ENCODE data around the gene LRCOL1. TPM values are rescaled to one million over a fixed set of nuclear protein-coding genes. Genes with fewer than 3 reads are reported as not detected.

The LRCOL1 gene
- total and polyA plus RNA-seq, 3 experiments from 2014 or later: not detected

GRCh38 chr12:132571051-132571450 is 39.3 kb downstream of the LRCOL1 start:
- Histone ChIP-seq H3K4me3 (ENCODE audit: low read length) (no peak overlapping the region), H3K27ac (ENCODE audit: low read depth, low read length) (no peak overlapping the region), H3K27me3 (ENCODE audit: insufficient read depth, low read length, poor library complexity, severe bottlenecking) (no peaks in the 10 kb centered on the region), H3K4me1 (ENCODE audit: insufficient read depth, low read length) (no peaks in the 10 kb centered on the region), H3K36me3 (ENCODE audit: insufficient read depth, low read length) (no peaks in the 10 kb centered on the region), H3K9me3 (ENCODE audit: low read length) (no peaks in the 10 kb centered on the region)
- Mint-ChIP-seq H3K9me3 (no peaks in the 10 kb centered on the region), H3K4me1 (peaks cover 0 to 3% (median 0%) of the 10 kb centered on the region in 3 donors), H3K27ac (no peak overlapping the region), H3K4me3 (no peak overlapping the region), H3K36me3 (peaks cover 0 to 24% (median 0%) of the 10 kb centered on the region in 3 donors), H3K27me3 (peaks cover 0 to 2% of the 10 kb centered on the region in 2 donors)
- no peak for DNase-seq
- CTCF ChIA-PET: no interaction called here
- POLR2A ChIA-PET: no interaction called here

- Mint-ChIP-seq H3K4me3 (no peak overlapping the region), H3K4me1 (peaks cover 0 to 4% (median 0%) of the 10 kb centered on the region in 3 donors), H3K36me3 (peaks cover 0 to 24% (median under 1%) of the 10 kb centered on the region in 3 donors), H3K27ac (no peak overlapping the region), H3K9me3 (no peaks in the 10 kb centered on the region), H3K27me3 (peaks cover 0 to 2% of the 10 kb centered on the region in 2 donors)
- ChIA-PET POLR2A (no interaction called here), CTCF (no interaction called here)
- Histone ChIP-seq H3K9me3 (ENCODE audit: low read length) (no peaks in the 10 kb centered on the region), H3K4me1 (ENCODE audit: insufficient read depth, low read length) (no peaks in the 10 kb centered on the region), H3K36me3 (ENCODE audit: insufficient read depth, low read length) (no peaks in the 10 kb centered on the region), H3K27ac (ENCODE audit: low read depth, low read length) (no peak overlapping the region), H3K27me3 (ENCODE audit: insufficient read depth, low read length, poor library complexity, severe bottlenecking) (no peaks in the 10 kb centered on the region), H3K4me3 (ENCODE audit: low read length) (no peak overlapping the region)
- no peak for DNase-seq
Measured at GRCh38 chr12:132570635-132571034, 39.7 kb downstream of the LRCOL1 start.

GRCh38 chr12:132569856-132570480 is 40.4 kb downstream of the LRCOL1 start:
- Histone ChIP-seq H3K4me3 (ENCODE audit: low read length) (no peak overlapping the region), H3K27me3 (ENCODE audit: insufficient read depth, low read length, poor library complexity, severe bottlenecking) (no peaks in the 10 kb centered on the region), H3K27ac (ENCODE audit: low read depth, low read length) (no peak overlapping the region), H3K9me3 (ENCODE audit: low read length) (no peaks in the 10 kb centered on the region), H3K4me1 (ENCODE audit: insufficient read depth, low read length) (no peaks in the 10 kb centered on the region), H3K36me3 (ENCODE audit: insufficient read depth, low read length) (no peaks in the 10 kb centered on the region)
- no peak overlapping the region for H3K27ac Mint-ChIP-seq
- ChIA-PET CTCF (no interaction called here), POLR2A (no interaction called here)
- H3K9me3 Mint-ChIP-seq: no peaks in the 10 kb centered on the region
- peaks cover 0 to 24% (median 1%) of the 10 kb centered on the region in 3 donors for H3K36me3 Mint-ChIP-seq
- H3K27me3 Mint-ChIP-seq: no peaks in the 10 kb centered on the region
- no peak overlapping the region for H3K4me3 Mint-ChIP-seq
- DNase-seq: no peak
- peaks cover 0 to 5% (median 0%) of the 10 kb centered on the region in 3 donors for H3K4me1 Mint-ChIP-seq

- H3K4me1 Mint-ChIP-seq: peaks cover 0 to 5% (median 0%) of the 10 kb centered on the region in 3 donors
- H3K27ac ChIP-seq (ENCODE audit: low read depth, low read length): no peak overlapping the region
- no peak overlapping the region for H3K4me3 Mint-ChIP-seq
- H3K4me3 ChIP-seq (ENCODE audit: low read length): no peak overlapping the region
- H3K9me3 Mint-ChIP-seq: no peaks in the 10 kb centered on the region
- H3K4me1 ChIP-seq (ENCODE audit: insufficient read depth, low read length): no peaks in the 10 kb centered on the region
- no peak for DNase-seq
- H3K36me3 Mint-ChIP-seq: peaks cover 0 to 19% (median 1%) of the 10 kb centered on the region in 3 donors
- peak overlapping the region in 1 of 8 donors; percentile 85 for H3K27ac Mint-ChIP-seq
- ChIA-PET CTCF (no interaction called here), POLR2A (no interaction called here)
- no peaks in the 10 kb centered on the region for H3K36me3 ChIP-seq (ENCODE audit: insufficient read depth, low read length)
- H3K27me3 Mint-ChIP-seq: no peaks in the 10 kb centered on the region
- H3K27me3 ChIP-seq (ENCODE audit: insufficient read depth, low read length, poor library complexity, severe bottlenecking): no peaks in the 10 kb centered on the region
- no peaks in the 10 kb centered on the region for H3K9me3 ChIP-seq (ENCODE audit: low read length)
Measured at GRCh38 chr12:132568826-132569480, 41.4 kb downstream of the LRCOL1 start.

GRCh38 chr12:132568301-132568700 is 42.1 kb downstream of the LRCOL1 start:
- CTCF ChIA-PET: no interaction called here

GRCh38 chr12:132566516-132567131 is 43.8 kb downstream of the LRCOL1 start:
- Histone ChIP-seq H3K27ac (ENCODE audit: low read depth, low read length) (no peak overlapping the region), H3K27me3 (ENCODE audit: insufficient read depth, low read length, poor library complexity, severe bottlenecking) (no peaks in the 10 kb centered on the region), H3K4me1 (ENCODE audit: insufficient read depth, low read length) (peaks cover under 1% of the 10 kb centered on the region), H3K36me3 (ENCODE audit: insufficient read depth, low read length) (no peaks in the 10 kb centered on the region), H3K9me3 (ENCODE audit: low read length) (no peaks in the 10 kb centered on the region), H3K4me3 (ENCODE audit: low read length) (no peak overlapping the region)
- H3K4me1 Mint-ChIP-seq: peaks cover 0 to 7% (median 3%) of the 10 kb centered on the region in 3 donors
- no peaks in the 10 kb centered on the region for H3K9me3 Mint-ChIP-seq
- ChIA-PET POLR2A (no interaction called here), CTCF (interaction anchor here (1.3 kb wide), 1 partner anchor 151 kb away, joined by 3 read pairs; no protein-coding TSS in a partner anchor)
- H3K36me3 Mint-ChIP-seq: peaks cover 0 to 16% (median 1%) of the 10 kb centered on the region in 3 donors
- no peaks in the 10 kb centered on the region for H3K27me3 Mint-ChIP-seq
- no peak overlapping the region for H3K27ac Mint-ChIP-seq
- no peak overlapping the region for H3K4me3 Mint-ChIP-seq
- DNase-seq: no peak

More at GRCh38 chr12:132568301-132568700, 42.1 kb downstream of the LRCOL1 start:
- H3K4me3 Mint-ChIP-seq: no peak overlapping the region
- no peak overlapping the region for H3K27ac Mint-ChIP-seq
- POLR2A ChIA-PET: no interaction called here
- H3K9me3 ChIP-seq (ENCODE audit: low read length): no peaks in the 10 kb centered on the region
- peaks cover 0 to 7% (median 2%) of the 10 kb centered on the region in 3 donors for H3K4me1 Mint-ChIP-seq
- no peak overlapping the region for H3K4me3 ChIP-seq (ENCODE audit: low read length)
- H3K27ac ChIP-seq (ENCODE audit: low read depth, low read length): no peak overlapping the region
- no peak for DNase-seq
- H3K36me3 Mint-ChIP-seq: peaks cover 0 to 19% (median 1%) of the 10 kb centered on the region in 3 donors
- H3K4me1 ChIP-seq (ENCODE audit: insufficient read depth, low read length): no peaks in the 10 kb centered on the region
- H3K27me3 ChIP-seq (ENCODE audit: insufficient read depth, low read length, poor library complexity, severe bottlenecking): no peaks in the 10 kb centered on the region
- H3K36me3 ChIP-seq (ENCODE audit: insufficient read depth, low read length): no peaks in the 10 kb centered on the region
- H3K27me3 Mint-ChIP-seq: no peaks in the 10 kb centered on the region
- H3K9me3 Mint-ChIP-seq: no peaks in the 10 kb centered on the region

GRCh38 chr12:132565365-132565764 is 45.0 kb downstream of the LRCOL1 start:
- DNase-seq: no peak
- no peak overlapping the region for H3K4me3 ChIP-seq (ENCODE audit: low read length)
- CTCF ChIA-PET: no interaction called here
- Mint-ChIP-seq H3K4me3 (no peak overlapping the region), H3K4me1 (peaks cover 0 to 10% (median 9%) of the 10 kb centered on the region in 3 donors), H3K9me3 (no peaks in the 10 kb centered on the region), H3K36me3 (peaks cover 0 to 16% (median 1%) of the 10 kb centered on the region in 3 donors), H3K27ac (no peak overlapping the region), H3K27me3 (no peaks in the 10 kb centered on the region)
- peaks cover 12% of the 10 kb centered on the region for H3K4me1 ChIP-seq (ENCODE audit: insufficient read depth, low read length)
- H3K27me3 ChIP-seq (ENCODE audit: insufficient read depth, low read length, poor library complexity, severe bottlenecking): no peaks in the 10 kb centered on the region
- H3K9me3 ChIP-seq (ENCODE audit: low read length): no peaks in the 10 kb centered on the region
- no peak overlapping the region for H3K27ac ChIP-seq (ENCODE audit: low read depth, low read length)
- H3K36me3 ChIP-seq (ENCODE audit: insufficient read depth, low read length): no peaks in the 10 kb centered on the region
- POLR2A ChIA-PET: no interaction called here

- POLR2A ChIA-PET: no interaction called here
Measured at GRCh38 chr12:132563911-132564310, 46.5 kb downstream of the LRCOL1 start.

More at GRCh38 chr12:132563911-132564310, 46.5 kb downstream of the LRCOL1 start:
- Mint-ChIP-seq H3K27ac (no peak overlapping the region), H3K36me3 (peaks cover 0 to 16% (median 1%) of the 10 kb centered on the region in 3 donors), H3K4me3 (no peak overlapping the region), H3K9me3 (no peaks in the 10 kb centered on the region), H3K27me3 (peaks cover 2 to 4% of the 10 kb centered on the region in 2 donors), H3K4me1 (peaks cover 5 to 16% (median 12%) of the 10 kb centered on the region in 3 donors)
- H3K27me3 ChIP-seq (ENCODE audit: insufficient read depth, low read length, poor library complexity, severe bottlenecking): no peaks in the 10 kb centered on the region
- no peak for DNase-seq
- H3K4me1 ChIP-seq (ENCODE audit: insufficient read depth, low read length): peaks cover 19% of the 10 kb centered on the region
- H3K36me3 ChIP-seq (ENCODE audit: insufficient read depth, low read length): no peaks in the 10 kb centered on the region
- no peak overlapping the region for H3K4me3 ChIP-seq (ENCODE audit: low read length)
- no peaks in the 10 kb centered on the region for H3K9me3 ChIP-seq (ENCODE audit: low read length)
- no peak overlapping the region for H3K27ac ChIP-seq (ENCODE audit: low read depth, low read length)
- CTCF ChIA-PET: no interaction called here
